Measurements from ENCODE around the gene ALMS1.
"Not testable (repeated sequence)": the region's sequence is repeated elsewhere in the genome, so short reads cannot be mapped to it uniquely, and the experiment has no call there.

The ALMS1 gene

GRCh38 chr2:73385504-73386341 is at the start of gene ALMS1:
Gene ALMS1, plus strand, starts transcription at chr2:73385836. Its CDS starts 33 bp downstream, at chr2:73385869.
- DNase-seq, result peak; percentile 83 to 92

- DNase-seq, result no peak
Measured at GRCh38 chr2:73337828-73338227, 47.8 kb upstream of the ALMS1 start.

- DNase-seq, result no peak
Measured at GRCh38 chr2:73339201-73339600, 46.4 kb upstream of the ALMS1 start.

- DNase-seq, result no peak
Measured at GRCh38 chr2:73341039-73341438, 44.6 kb upstream of the ALMS1 start.

GRCh38 chr2:73343992-73344391 is 41.6 kb upstream of the ALMS1 start:
- no peak for DNase-seq

GRCh38 chr2:73344747-73345146 is 40.9 kb upstream of the ALMS1 start:
- not testable (repeated sequence) for DNase-seq

DNA sequence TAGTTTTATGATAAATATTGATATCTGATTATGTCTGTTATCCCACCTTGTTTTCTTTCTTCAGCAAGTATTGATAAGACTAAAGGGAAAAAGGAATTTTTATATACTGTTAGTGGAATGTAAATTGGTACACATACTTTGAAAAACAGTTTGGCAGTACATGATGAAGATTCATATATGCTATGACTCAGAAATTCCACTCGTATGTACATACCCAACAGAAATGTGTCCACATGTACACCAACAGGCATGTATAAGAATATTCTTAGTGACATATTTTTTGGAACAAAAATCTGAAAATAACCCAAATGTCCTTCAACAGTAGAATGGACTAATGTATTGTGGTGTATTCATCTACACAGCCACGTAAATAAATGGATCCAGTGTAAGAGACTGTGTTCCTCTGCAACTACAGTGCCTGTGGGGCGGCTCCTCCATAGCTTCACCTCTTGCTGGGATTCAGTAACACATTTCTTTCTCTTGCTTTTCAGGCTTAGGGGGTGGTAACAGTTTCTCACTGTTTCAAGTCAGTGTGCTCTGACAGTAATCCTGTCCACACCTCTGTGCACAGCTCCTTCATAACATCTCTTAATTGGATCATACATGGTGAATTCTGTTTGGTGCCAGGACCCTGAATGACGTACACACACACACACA is 35.5 kb upstream of the ALMS1 start:
- DNase-seq, result no peak

GRCh38 chr2:73356097-73356496 is 29.5 kb upstream of the ALMS1 start:
- DNase-seq, result no peak

DNA sequence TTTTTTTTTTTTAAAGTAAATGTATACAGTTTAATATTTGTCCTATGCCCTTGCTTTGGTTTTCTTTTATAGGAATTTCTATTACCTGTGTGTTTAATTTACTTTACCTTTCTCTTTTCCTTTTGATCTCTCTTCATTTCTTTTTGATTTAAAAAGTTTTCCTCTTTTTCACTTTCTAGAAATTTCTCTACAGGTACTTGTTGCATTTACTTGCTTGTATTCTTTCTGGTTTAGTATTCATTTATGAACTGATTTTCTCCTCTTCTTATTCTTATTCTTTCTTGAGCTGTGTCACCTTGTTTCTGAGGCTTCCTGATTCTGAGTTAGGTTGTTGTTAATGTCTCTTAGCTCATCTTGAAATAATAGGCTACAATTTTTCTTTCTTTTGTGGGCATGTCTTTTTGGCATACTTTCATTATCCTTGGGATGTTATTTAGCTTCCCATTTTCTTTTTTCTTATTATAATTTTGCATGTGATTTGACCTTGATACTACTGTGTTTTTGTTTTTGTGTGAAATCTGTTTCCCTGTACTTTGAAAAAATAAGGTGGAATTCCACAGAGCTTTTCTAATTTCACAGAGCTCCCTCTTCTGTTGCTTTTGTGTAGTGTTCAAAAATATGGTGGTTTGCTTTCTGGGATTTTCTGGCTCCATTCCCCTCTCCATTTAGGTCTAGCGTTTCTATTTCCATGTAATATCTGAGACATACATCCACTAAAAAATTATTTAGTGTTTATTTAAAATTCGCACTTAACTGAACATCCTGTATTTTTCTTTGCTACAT is 25.5 kb upstream of the ALMS1 start:
- no peak for DNase-seq

DNA sequence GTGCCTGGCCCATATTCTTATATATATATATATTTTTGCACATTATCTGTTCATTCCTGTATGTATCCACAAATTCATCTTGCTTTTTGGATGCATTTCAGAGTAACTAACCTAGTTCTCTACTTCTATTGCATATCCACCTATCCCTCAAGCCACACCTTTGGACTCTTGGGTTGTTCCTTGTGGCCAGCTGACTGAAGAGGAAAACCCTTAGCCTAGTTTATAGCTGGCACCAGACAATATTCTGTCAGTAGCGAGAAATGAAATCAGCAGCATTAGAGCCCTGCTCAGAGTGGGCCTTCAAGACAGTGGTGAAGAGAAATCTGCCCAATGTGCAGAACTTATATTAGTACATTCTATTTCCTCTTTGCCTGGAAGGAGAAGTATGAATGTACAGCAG is 19.6 kb upstream of the ALMS1 start:
- no peak for DNase-seq

GRCh38 chr2:73368781-73369180 is 16.9 kb upstream of the ALMS1 start:
- DNase-seq, result no peak

- no peak for DNase-seq
Measured at GRCh38 chr2:73370348-73370747, 15.3 kb upstream of the ALMS1 start.

DNA sequence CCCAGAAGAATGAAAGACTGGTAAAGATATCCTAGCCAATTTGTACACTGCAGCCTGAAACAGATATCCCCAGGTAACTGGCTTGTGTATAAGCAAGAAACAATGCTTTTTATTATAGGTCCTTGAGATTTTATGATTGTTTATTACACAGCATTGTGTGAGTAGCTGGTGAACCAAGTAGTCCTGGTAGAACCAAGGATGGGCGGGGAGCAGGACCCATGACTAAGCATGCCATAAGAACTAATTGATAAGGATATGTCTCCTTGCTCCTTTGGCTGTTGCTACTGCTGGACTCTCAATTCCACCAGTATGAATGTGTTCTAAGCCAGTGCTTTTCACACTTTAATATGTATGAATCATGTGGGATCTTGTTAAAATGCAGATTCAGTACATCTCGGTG is 12.3 kb upstream of the ALMS1 start:
- DNase-seq, result no peak

- no peak for DNase-seq
Measured at GRCh38 chr2:73374269-73374668, 11.4 kb upstream of the ALMS1 start.

GRCh38 chr2:73376681-73377080 is 9.0 kb upstream of the ALMS1 start:
- no peak for DNase-seq

GRCh38 chr2:73383036-73383435 is 2.6 kb upstream of the ALMS1 start:
- no peak for DNase-seq

DNA sequence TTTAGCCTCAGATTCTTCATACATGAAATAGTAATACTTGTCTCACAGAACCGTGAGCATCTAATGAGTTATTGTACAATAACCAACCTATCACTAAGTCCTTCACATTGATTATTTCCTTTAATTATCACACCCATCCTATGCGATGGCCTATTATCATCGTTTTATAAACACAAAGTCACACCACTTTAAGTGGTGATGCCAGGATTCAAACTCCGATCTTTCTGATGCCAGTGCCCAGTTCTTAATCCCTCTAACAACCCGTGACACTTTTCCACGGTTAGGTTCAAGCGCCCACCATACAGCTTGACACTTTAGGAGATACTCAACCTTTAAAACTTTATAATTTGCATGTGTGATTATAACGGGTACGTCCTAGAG is 523 bp upstream of the ALMS1 start:
- no peak for DNase-seq

DNA sequence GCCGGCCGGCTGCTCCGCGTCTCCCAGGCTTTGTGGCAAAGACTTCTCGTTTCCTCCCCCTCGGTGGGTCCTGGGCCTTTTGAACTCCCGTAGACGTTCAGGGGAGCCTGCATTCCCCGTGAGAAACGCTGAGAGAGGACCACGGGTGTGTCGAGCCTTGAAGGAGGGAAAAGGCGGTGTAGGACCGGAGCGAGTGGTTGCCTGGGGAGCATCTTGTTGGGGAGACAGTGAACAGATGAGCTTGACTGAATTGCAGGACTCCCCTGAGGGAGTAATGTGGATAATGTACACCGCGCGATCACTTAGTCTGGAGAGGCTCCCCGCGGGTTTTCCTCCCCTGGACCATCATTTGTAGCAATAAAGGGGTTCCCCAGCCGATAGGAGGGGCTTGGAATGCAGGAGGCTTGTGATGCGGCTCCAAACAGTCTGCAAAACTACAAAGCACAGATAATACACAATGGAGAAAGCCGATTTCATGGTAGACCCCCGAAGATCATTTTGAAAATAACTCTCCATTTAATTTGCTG is 769 bp downstream of the ALMS1 start:
- no peak for DNase-seq

- DNase-seq, result no peak
Measured at GRCh38 chr2:73386894-73387636, 1.4 kb downstream of the ALMS1 start.

GRCh38 chr2:73402386-73403103 is 16.9 kb downstream of the ALMS1 start:
- no peak for DNase-seq

GRCh38 chr2:73403237-73403636 is 17.6 kb downstream of the ALMS1 start:
- no peak for DNase-seq

- DNase-seq, result no peak
Measured at GRCh38 chr2:73404409-73404808, 18.8 kb downstream of the ALMS1 start.

Measured in NCI-H1930 (cell line).